ENCODE data around the gene UBE3B.

DNA sequence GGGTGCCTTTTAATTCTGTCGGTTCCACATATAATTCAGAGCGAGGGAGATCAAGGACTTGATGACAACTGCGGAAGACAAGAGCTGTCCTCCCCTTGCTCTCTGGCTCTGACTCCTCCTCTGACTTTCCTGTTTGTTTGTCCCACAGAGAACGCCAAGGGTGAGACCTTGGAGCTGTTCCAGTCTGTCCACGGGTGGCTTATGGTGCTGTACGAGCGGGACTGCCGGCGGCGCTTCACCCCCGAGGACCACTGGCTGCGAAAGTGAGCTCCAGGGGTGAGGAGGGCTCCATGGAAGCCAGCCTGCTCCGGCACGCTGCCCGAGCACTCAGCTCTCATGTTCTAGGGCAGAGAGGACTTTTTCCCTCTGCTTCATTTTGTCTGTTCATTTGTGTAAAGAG is 32.8 kb downstream of the UBE3B start:
- TF ChIP-seq, protein P1, sequence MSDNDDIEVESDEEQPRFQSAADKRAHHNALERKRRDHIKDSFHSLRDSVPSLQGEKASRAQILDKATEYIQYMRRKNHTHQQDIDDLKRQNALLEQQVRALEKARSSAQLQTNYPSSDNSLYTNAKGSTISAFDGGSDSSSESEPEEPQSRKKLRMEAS (CRISPR knock-in tag; IDR thresholded peaks at IDR 0.05) = no peak
- TF ChIP-seq, protein P2, sequence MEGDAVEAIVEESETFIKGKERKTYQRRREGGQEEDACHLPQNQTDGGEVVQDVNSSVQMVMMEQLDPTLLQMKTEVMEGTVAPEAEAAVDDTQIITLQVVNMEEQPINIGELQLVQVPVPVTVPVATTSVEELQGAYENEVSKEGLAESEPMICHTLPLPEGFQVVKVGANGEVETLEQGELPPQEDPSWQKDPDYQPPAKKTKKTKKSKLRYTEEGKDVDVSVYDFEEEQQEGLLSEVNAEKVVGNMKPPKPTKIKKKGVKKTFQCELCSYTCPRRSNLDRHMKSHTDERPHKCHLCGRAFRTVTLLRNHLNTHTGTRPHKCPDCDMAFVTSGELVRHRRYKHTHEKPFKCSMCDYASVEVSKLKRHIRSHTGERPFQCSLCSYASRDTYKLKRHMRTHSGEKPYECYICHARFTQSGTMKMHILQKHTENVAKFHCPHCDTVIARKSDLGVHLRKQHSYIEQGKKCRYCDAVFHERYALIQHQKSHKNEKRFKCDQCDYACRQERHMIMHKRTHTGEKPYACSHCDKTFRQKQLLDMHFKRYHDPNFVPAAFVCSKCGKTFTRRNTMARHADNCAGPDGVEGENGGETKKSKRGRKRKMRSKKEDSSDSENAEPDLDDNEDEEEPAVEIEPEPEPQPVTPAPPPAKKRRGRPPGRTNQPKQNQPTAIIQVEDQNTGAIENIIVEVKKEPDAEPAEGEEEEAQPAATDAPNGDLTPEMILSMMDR (IDR thresholded peaks at IDR 0.05) = no peak
- TF ChIP-seq NFYB (CRISPR knock-in tag; conservative IDR thresholded peaks at IDR 0.05; ENCODE audit: low read depth) (no peak), ZNF263 (CRISPR knock-in tag; IDR thresholded peaks at IDR 0.05; ENCODE audit: low read depth) (no peak), JUN (CRISPR knock-in tag; IDR thresholded peaks at IDR 0.05) (no peak)
